ENCODE measurements around the gene GCNT3. TPM values are rescaled to one million over a fixed set of nuclear protein-coding genes. Genes with fewer than 3 reads are reported as not detected.

GCNT3 gene
- total RNA-seq, 1 experiment from 2014 or later: 11.6 TPM

DNA sequence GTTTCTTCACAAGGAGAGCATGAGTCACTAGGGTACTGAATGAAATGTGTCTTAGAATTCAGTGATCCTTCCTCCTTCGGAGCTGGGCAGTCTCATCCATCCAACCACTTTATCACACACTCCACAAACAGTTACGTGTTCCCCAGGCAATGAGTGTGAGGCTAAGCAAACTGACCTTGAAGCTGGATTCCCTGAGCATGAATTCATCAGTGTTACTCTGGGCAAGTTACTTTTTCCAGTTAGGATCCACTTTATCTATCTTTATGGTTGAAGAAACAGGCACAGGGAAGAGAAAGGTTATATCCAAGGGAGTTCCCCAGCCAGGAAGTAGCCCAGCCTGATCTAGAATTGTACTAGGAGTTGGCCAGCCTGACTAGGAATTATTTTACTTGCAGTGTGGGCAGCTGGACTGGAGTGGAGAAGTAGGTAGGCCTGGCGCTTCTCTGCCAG lies 17.1 kb upstream of the GCNT3 start:
- CTCF ChIA-PET: interaction anchor here (0.6 to 4.9 kb wide), 11 partner anchors 17 to 1352 kb away, joined by 3 to 29 read pairs (median 4); partner anchors contain the start of genes GCNT3 and GTF2A2
- BruUV-seq (replicated peaks): no TSS peak
- H3K27ac Mint-ChIP-seq (ENCODE audit: unreplicated experiment): peak overlapping the region; percentile 95
- DNase-seq: peak; percentile 61
- TF ChIP-seq, protein P1, sequence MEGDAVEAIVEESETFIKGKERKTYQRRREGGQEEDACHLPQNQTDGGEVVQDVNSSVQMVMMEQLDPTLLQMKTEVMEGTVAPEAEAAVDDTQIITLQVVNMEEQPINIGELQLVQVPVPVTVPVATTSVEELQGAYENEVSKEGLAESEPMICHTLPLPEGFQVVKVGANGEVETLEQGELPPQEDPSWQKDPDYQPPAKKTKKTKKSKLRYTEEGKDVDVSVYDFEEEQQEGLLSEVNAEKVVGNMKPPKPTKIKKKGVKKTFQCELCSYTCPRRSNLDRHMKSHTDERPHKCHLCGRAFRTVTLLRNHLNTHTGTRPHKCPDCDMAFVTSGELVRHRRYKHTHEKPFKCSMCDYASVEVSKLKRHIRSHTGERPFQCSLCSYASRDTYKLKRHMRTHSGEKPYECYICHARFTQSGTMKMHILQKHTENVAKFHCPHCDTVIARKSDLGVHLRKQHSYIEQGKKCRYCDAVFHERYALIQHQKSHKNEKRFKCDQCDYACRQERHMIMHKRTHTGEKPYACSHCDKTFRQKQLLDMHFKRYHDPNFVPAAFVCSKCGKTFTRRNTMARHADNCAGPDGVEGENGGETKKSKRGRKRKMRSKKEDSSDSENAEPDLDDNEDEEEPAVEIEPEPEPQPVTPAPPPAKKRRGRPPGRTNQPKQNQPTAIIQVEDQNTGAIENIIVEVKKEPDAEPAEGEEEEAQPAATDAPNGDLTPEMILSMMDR (IDR thresholded peaks at IDR 0.05; ENCODE audit: unreplicated experiment): no peak
- H3K9me3 Mint-ChIP-seq (ENCODE audit: low read depth, unreplicated experiment): no peaks in the 10 kb centered on the region
- no peaks in the 10 kb centered on the region for H3K27me3 Mint-ChIP-seq (ENCODE audit: unreplicated experiment)
- peak overlapping the region; percentile 16 for H3K4me3 Mint-ChIP-seq (ENCODE audit: low read depth, unreplicated experiment)
- peaks cover 61% of the 10 kb centered on the region for H3K4me1 Mint-ChIP-seq (ENCODE audit: low read depth, unreplicated experiment)
- intact Hi-C loops (cut with micrococcal nuclease; ENCODE audit: unreplicated experiment): loop anchor here (2.0 kb wide), 2 partner anchors 16 to 40 kb away; partner anchors contain the start of gene GCNT3
- H3K36me3 Mint-ChIP-seq (ENCODE audit: insufficient read depth, unreplicated experiment): peaks cover 20% of the 10 kb centered on the region

DNA sequence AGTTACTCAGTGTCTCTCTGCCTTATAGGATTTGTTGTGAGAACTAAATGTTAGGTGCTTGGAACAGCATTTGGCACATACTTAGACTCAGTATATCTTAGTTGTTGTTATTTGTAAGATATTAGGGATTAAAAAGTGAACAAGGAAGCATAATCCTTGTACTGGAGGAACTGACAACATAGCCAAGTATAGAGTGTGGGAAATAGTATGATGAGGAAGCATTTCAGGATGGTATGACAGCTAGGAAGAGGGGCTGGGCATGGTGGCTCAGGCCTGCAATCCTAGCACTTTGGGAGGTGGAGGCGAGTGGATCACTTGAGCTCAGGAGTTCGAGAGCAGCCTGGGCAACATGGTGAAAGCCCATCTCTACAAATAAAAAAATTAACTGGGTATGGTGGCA lies 16.6 kb upstream of the GCNT3 start:
- Mint-ChIP-seq H3K27me3 (ENCODE audit: unreplicated experiment) (no peaks in the 10 kb centered on the region), H3K36me3 (ENCODE audit: insufficient read depth, unreplicated experiment) (peaks cover 20% of the 10 kb centered on the region), H3K4me1 (ENCODE audit: low read depth, unreplicated experiment) (peaks cover 61% of the 10 kb centered on the region), H3K27ac (ENCODE audit: unreplicated experiment) (peak overlapping the region; percentile 95), H3K9me3 (ENCODE audit: low read depth, unreplicated experiment) (no peaks in the 10 kb centered on the region), H3K4me3 (ENCODE audit: low read depth, unreplicated experiment) (peak overlapping the region; percentile 16)
- TF ChIP-seq, protein P1 (IDR thresholded peaks at IDR 0.05; ENCODE audit: unreplicated experiment): no peak
- CTCF ChIA-PET: interaction anchor here (0.6 to 4.9 kb wide), 14 partner anchors 8 to 1555 kb away, joined by 3 to 29 read pairs (median 4); partner anchors contain the start of genes GCNT3 and GTF2A2
- no peak for DNase-seq
- intact Hi-C loops (cut with micrococcal nuclease; ENCODE audit: unreplicated experiment): loop anchor here (2.0 kb wide), 2 partner anchors 16 to 40 kb away; partner anchors contain the start of gene GCNT3
- BruUV-seq (replicated peaks): no TSS peak

DNA sequence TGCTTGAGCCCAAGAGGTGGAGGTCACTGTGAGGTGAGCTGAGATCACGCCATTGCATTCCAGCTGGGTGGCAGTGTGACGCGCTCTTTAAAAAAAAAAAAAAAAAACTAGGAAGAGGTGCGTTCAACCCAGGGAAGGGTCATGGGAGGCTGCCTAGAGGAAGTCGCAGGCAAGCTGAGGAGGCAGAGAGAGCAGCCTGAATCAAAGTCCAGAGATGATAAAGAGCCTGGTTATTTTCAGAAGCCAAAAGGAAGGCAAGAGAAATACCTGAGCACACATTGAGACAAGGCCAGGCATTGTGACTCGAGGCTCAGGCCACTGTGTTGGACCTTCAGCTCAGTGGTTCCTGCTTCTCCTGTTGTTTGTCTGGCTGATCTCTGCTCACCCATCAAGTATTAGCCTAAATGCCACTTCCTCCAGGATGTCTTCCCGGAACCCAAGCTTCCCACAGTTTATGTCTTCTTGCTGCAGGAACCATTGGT lies 16.1 kb upstream of the GCNT3 start:
- peak overlapping the region; percentile 95 for H3K27ac Mint-ChIP-seq (ENCODE audit: unreplicated experiment)
- no peaks in the 10 kb centered on the region for H3K9me3 Mint-ChIP-seq (ENCODE audit: low read depth, unreplicated experiment)
- TF ChIP-seq, protein P1 (IDR thresholded peaks at IDR 0.05; ENCODE audit: unreplicated experiment): no peak
- CTCF ChIA-PET: interaction anchor here (0.6 to 4.9 kb wide), 11 partner anchors 8 to 1555 kb away, joined by 3 to 29 read pairs (median 4); partner anchors contain the start of gene GCNT3
- H3K4me1 Mint-ChIP-seq (ENCODE audit: low read depth, unreplicated experiment): peaks cover 61% of the 10 kb centered on the region
- peak overlapping the region; percentile 16 for H3K4me3 Mint-ChIP-seq (ENCODE audit: low read depth, unreplicated experiment)
- intact Hi-C loops (cut with micrococcal nuclease; ENCODE audit: unreplicated experiment): loop anchor here (2.0 kb wide), 2 partner anchors 15 to 41 kb away; partner anchors contain the start of gene GCNT3
- peaks cover 20% of the 10 kb centered on the region for H3K36me3 Mint-ChIP-seq (ENCODE audit: insufficient read depth, unreplicated experiment)
- H3K27me3 Mint-ChIP-seq (ENCODE audit: unreplicated experiment): no peaks in the 10 kb centered on the region
- BruUV-seq (replicated peaks): no TSS peak
- peak; percentile 74 for DNase-seq

DNA sequence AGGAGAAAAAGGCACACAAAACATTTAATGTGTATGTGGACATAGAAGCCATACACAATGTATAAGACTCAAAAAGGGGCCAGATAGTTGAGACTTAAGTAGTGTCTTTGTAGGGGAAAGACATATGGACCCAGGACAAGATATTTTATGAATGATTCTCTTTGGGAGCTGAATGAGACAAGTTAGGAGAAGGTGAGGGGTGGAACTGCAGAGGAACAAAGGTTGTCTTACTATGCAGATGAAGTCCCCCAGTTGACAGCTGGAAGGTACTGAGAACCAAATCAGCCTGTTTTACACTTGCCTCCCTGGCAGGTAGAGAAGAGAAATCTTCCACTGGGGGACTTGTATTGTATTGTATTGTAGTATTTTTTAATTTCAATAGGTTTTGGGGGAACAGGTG lies 14.9 kb upstream of the GCNT3 start:
- CTCF ChIA-PET: interaction anchor here (0.5 to 4.9 kb wide), 5 partner anchors 9 to 68 kb away, joined by 3 to 29 read pairs (median 3); partner anchors contain the start of gene GCNT3

More for the DNA sequence above, 14.9 kb upstream of the GCNT3 start:
- no peak overlapping the region for H3K4me3 Mint-ChIP-seq (ENCODE audit: low read depth, unreplicated experiment)
- intact Hi-C loops (cut with micrococcal nuclease; ENCODE audit: unreplicated experiment): no loop called here
- no peak for DNase-seq
- H3K27me3 Mint-ChIP-seq (ENCODE audit: unreplicated experiment): no peaks in the 10 kb centered on the region
- peak overlapping the region; percentile 95 for H3K27ac Mint-ChIP-seq (ENCODE audit: unreplicated experiment)
- H3K4me1 Mint-ChIP-seq (ENCODE audit: low read depth, unreplicated experiment): peaks cover 53% of the 10 kb centered on the region
- H3K36me3 Mint-ChIP-seq (ENCODE audit: insufficient read depth, unreplicated experiment): peaks cover 20% of the 10 kb centered on the region
- no peaks in the 10 kb centered on the region for H3K9me3 Mint-ChIP-seq (ENCODE audit: low read depth, unreplicated experiment)
- no TSS peak for BruUV-seq (replicated peaks)
- TF ChIP-seq, protein P1 (IDR thresholded peaks at IDR 0.05; ENCODE audit: unreplicated experiment): no peak

Measured in Calu3 (cell line).